Tibial nerve (tissue), 4 donors: ENCODE results near the gene PAN3.

Experiments used
- CTCF ChIP-seq, 5 experiments: fragments of 200-600 bp in 3 of 5; fragments of 450-650 bp in 2 of 5; sonication (generic) in 3 of 5; IDR thresholded peaks; one replicate each; pipeline ENCODE4 v1.5.1; 2016 to 2019; ENCODE audit warnings: antibody characterized with exemption in 5 of 5, mild to moderate bottlenecking in 3 of 5, moderate library complexity in 2 of 5
- EP300 ChIP-seq, 2 donors: sonication (generic); formaldehyde crosslinking; IDR thresholded peaks; one replicate each; pipeline ENCODE4 v1.6.1; 2017; ENCODE audit warnings: antibody characterized with exemption in 2 of 2, mild to moderate bottlenecking in 1 of 2
- POLR2A ChIP-seq, 2 donors: fragments of 450-650 bp; IDR thresholded peaks; one replicate each; pipeline ENCODE4 v1.6.1; 2017; ENCODE audit warnings: antibody characterized with exemption in 2 of 2, mild to moderate bottlenecking in 2 of 2, moderate library complexity in 2 of 2

- no peak for TF ChIP-seq CTCF (IDR thresholded peaks at IDR 0.05)
- no peak for TF ChIP-seq POLR2A (IDR thresholded peaks at IDR 0.05)
- TF ChIP-seq EP300 (IDR thresholded peaks at IDR 0.05): no peak
Observed at GRCh38 chr13:28320884-28321574, 182.7 kb downstream of the PAN3 start.
